Esophagus squamous epithelium (tissue), 4 donors: Measurements from ENCODE around the gene TRERF1.

Experiments
- CTCF ChIP-seq, 6 experiments: fragments of 450-650 bp in 4 of 6; fragments of 200-600 bp in 2 of 6; sonication (generic) in 2 of 6; IDR thresholded peaks; one replicate each; pipeline ENCODE4 v1.5.1; 2016 to 2019; ENCODE audit warnings: antibody characterized with exemption in 6 of 6, mild to moderate bottlenecking in 4 of 6, moderate library complexity in 4 of 6
- POLR2A ChIP-seq, 4 donors: fragments of 450-650 bp; IDR thresholded peaks; one replicate each; pipeline ENCODE4 v1.6.1; 2017; ENCODE audit warnings: antibody characterized with exemption in 4 of 4, mild to moderate bottlenecking in 4 of 4, moderate library complexity in 3 of 4

GRCh38 chr6:42275376-42276033, 176.2 kb downstream of the TRERF1 start:
- TF ChIP-seq POLR2A (IDR thresholded peaks at IDR 0.05) (no peak), CTCF (IDR thresholded peaks at IDR 0.05) (no peak)
